ENCODE data around the gene TBC1D13.

- TF ChIP-seq CTCF (IDR thresholded peaks at IDR 0.05) (no peak), POLR2A (IDR thresholded peaks at IDR 0.05) (no peak)
These were observed 5.6 kb upstream of the TBC1D13 start for GRCh38 chr9:128781187-128782070.

All from upper lobe of left lung (tissue), 4 donors.